OCI-LY7 (cell line): ENCODE measurements around the gene RRAD.

Experiments used
- CTCF ChIP-seq: fragments of 200-600 bp; sonication (generic); conservative IDR thresholded peaks from 2 replicates; pipeline ENCODE4 v1.5.1; 2014; ENCODE audit warnings: mild to moderate bottlenecking, antibody characterized with exemption, low read length, moderate library complexity, mixed read lengths
- EZH2phosphoT487 ChIP-seq: fragments of 200-600 bp; sonication (generic); IDR thresholded peaks from 2 replicates; pipeline ENCODE4 v1.6.1; 2018; ENCODE audit warnings: low read depth, borderline replicate concordance, mild to moderate bottlenecking, mixed run types, antibody characterized with exemption, low read length, moderate library complexity, mixed read lengths

GRCh38 chr16:66917741-66918140 lies 7.6 kb downstream of the RRAD start:
- TF ChIP-seq CTCF (no peak), EZH2phosphoT487 (no peak)
